DND-41 (cell line): ENCODE data around the gene RHOF.

Experiments
- CTCF ChIP-seq: IDR thresholded peaks from 2 replicates; pipeline ENCODE4 v1.5.1; 2012; ENCODE audit warnings: borderline replicate concordance, low read length, moderate library complexity, mild to moderate bottlenecking; ENCODE audit not compliant: poor library complexity, severe bottlenecking; ENCODE audit errors: extremely low read depth
- EZH2 ChIP-seq: IDR thresholded peaks from 3 replicates; pipeline ENCODE4 v1.6.1; 2012; ENCODE audit warnings: borderline replicate concordance, low read depth, mild to moderate bottlenecking, moderate library complexity, low read length, inconsistent platforms; ENCODE audit not compliant: severe bottlenecking

- no peak for TF ChIP-seq CTCF
- no peak for TF ChIP-seq EZH2
Observed at GRCh38 chr12:121770813-121771625, 22.5 kb downstream of the RHOF start.
